ENCODE data around the gene PTGR3. TPM values are rescaled to one million over a fixed set of nuclear protein-coding genes. Genes with fewer than 3 reads are reported as not detected.

The PTGR3 gene
- total and polyA plus RNA-seq, 2 of the 8 experiments (the other 6 are each of a cell fraction or from before 2014, with no cell fraction given) = 2.0 to 3.6 TPM

- Histone ChIP-seq H3K23ac (ENCODE audit: insufficient read length) (no peak overlapping the region), H3K9me3 (ENCODE audit: insufficient read depth in 2 of 2, low read depth in 1 of 2, low read length in 1 of 2) (no peaks in the 10 kb centered on the region), H3K56ac (replicated peaks; ENCODE audit: insufficient read length, low read depth, low read length) (no peak overlapping the region), H3K18ac (ENCODE audit: extremely low read depth, low read length) (no peak overlapping the region), H2AFZ (ENCODE audit: low read length) (peak overlapping the region; percentile 87), H3K4me1 (replicated peaks in 1 of 4; ENCODE audit: control insufficient read depth in 3 of 4, insufficient read depth in 4 of 4, low read length in 3 of 4) (peaks cover 0 to 5% (median 0%) of the 10 kb centered on the region in 4 experiments; a peak in 2 of 7 replicates), H4K20me1 (replicated peaks in 1 of 2; ENCODE audit: control insufficient read depth in 1 of 2, insufficient read depth in 2 of 2, low read length in 2 of 2) (no peaks in the 10 kb centered on the region), H4K8ac (ENCODE audit: extremely low read depth, insufficient read depth, low read length) (peak overlapping the region; percentile 18; the same call in 1 of the 2 replicates), H3K27me3 (replicated peaks in 1 of 4; ENCODE audit: control insufficient read depth in 3 of 4, extremely low read depth in 1 of 4, insufficient read depth in 3 of 4, low read length in 3 of 4) (no peaks in the 10 kb centered on the region), H3K14ac (ENCODE audit: insufficient read length) (no peak overlapping the region), H3K79me2 (ENCODE audit: control insufficient read depth in 1 of 2, insufficient read depth in 2 of 2, low read length in 2 of 2) (no peaks in the 10 kb centered on the region), H2BK20ac (ENCODE audit: low read length) (no peak overlapping the region), H3K36me3 (ENCODE audit: control insufficient read depth in 2 of 4, insufficient read depth in 4 of 4, low read length in 3 of 4) (no peaks in the 10 kb centered on the region), H3K4ac (replicated peaks; ENCODE audit: insufficient read length, low read depth, low read length) (no peak overlapping the region), H2BK12ac (ENCODE audit: low read depth, low read length) (no peak overlapping the region), H2BK5ac (ENCODE audit: low read depth, low read length) (no peak overlapping the region), H3K23me2 (ENCODE audit: low read depth, low read length) (no peaks in the 10 kb centered on the region), H3K79me1 (ENCODE audit: low read depth, low read length) (no peaks in the 10 kb centered on the region), H4K5ac (ENCODE audit: insufficient read length, low read depth, low read length) (no peak overlapping the region), H3K4me2 (ENCODE audit: insufficient read depth in 1 of 2, low read depth in 2 of 2, low read length in 2 of 2) (no peak overlapping the region), H2BK15ac (ENCODE audit: low read length) (no peak overlapping the region), H3K4me3 (ENCODE audit: extremely low read depth in 1 of 4, insufficient read depth in 2 of 4, low read depth in 3 of 4, low read length in 4 of 4) (no peak overlapping the region), H4K91ac (replicated peaks; ENCODE audit: insufficient read length, low read length) (no peak overlapping the region), H2AK5ac (ENCODE audit: low read depth, low read length) (no peak overlapping the region), H2BK120ac (replicated peaks; ENCODE audit: low read depth, low read length) (no peak overlapping the region), H3K27ac (ENCODE audit: low read depth, low read length) (no peak overlapping the region), H3K9ac (replicated peaks in 1 of 4; ENCODE audit: extremely low read depth in 1 of 4, low read depth in 3 of 4, low read length in 3 of 4) (no peak overlapping the region)
- FAIRE-seq (no peak), DNase-seq (ENCODE audit: low read depth in 1 of 2, low spot score in 2 of 2) (no peak)
- TF ChIP-seq RAD21 (IDR thresholded peaks at IDR 0.05 in 1 of 2, conservative IDR thresholded peaks at IDR 0.05 in 1 of 2; ENCODE audit: low read depth in 2 of 2, low read length in 2 of 2) (peak in 1 of 2 experiments; percentile 15; a peak in 2 of 4 replicates), CTCF (IDR thresholded peaks at IDR 0.05; ENCODE audit: control extremely low read depth in 1 of 3, insufficient read depth in 1 of 3, low read depth in 1 of 3, low read length in 3 of 3) (peak in 1 of 3 experiments; percentile 31; a peak in 1 of 4 replicates), GABPA (IDR thresholded peaks at IDR 0.05; ENCODE audit: borderline replicate concordance, insufficient read depth, low read length) (no peak)
- ChIA-PET CTCF (ENCODE audit: partially characterized antibody) (interaction anchor here (0.7 to 1.0 kb wide), 4 partner anchors 12 to 104 kb away, joined by 3 read pairs; partner anchors contain the start of gene TSHZ1), POLR2A (ENCODE audit: partially characterized antibody) (interaction anchor here (1.1 kb wide), 1 partner anchor 10 kb away, joined by 3 read pairs; no protein-coding TSS in a partner anchor)
- 73% methylated on average over 5 of the region's 5 CpGs; no CpG with 5 or more reads in 1 of the 2 experiments for WGBS, 2 experiments (ENCODE audit: extremely low coverage in 1 of 2, insufficient coverage in 1 of 2, insufficient read length in 1 of 2, insufficient replicate concordance in 2 of 2, low coverage in 1 of 2, low lambda C conversion rate in 2 of 2, missing lambda C conversion rate in 1 of 2)
Observed at GRCh38 chr18:75173125-75173432, 35.9 kb downstream of the PTGR3 start.

Measured in H1 (cell line).